GM12875 (cell line): ENCODE measurements around the gene EFEMP2.

Experiments used
- H3K4me3 ChIP-seq: one replicate; pipeline ENCODE4 v1.5.1; 2011; ENCODE audit warnings: low read depth, low read length, control low read depth
- CTCF ChIP-seq: IDR thresholded peaks from 2 replicates; pipeline ENCODE4 v1.5.1; 2011; ENCODE audit warnings: low read depth, mild to moderate bottlenecking, control low read depth, inconsistent platforms, low read length, moderate library complexity, borderline replicate concordance; ENCODE audit not compliant: insufficient read depth

The EFEMP2 gene

GRCh38 chr11:65859095-65859811 lies 13.3 kb downstream of the EFEMP2 start:
- no peak for TF ChIP-seq CTCF
- peak overlapping the region; percentile 93 for H3K4me3 ChIP-seq

DNA sequence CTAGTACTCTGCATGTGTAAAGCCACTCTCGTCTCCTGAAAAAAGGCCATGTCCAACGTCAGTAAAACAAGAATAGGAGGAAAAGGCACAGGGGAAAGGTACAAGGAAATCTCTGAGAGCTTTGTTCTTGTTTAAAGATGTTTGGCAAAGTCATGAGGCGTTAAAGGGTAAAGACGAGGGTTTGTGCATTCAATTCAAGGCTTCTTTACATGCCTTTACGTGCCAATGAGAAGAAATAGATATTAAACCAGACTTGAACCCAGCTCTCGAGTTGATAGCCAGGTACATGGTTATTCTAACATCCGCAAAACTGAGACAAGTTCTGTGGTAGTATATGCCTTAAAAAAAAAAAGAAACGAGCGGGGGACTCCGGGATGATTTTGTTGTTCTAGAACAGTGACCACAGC lies 13.9 kb downstream of the EFEMP2 start:
- TF ChIP-seq CTCF = no peak
- H3K4me3 ChIP-seq = peak overlapping the region; percentile 93

DNA sequence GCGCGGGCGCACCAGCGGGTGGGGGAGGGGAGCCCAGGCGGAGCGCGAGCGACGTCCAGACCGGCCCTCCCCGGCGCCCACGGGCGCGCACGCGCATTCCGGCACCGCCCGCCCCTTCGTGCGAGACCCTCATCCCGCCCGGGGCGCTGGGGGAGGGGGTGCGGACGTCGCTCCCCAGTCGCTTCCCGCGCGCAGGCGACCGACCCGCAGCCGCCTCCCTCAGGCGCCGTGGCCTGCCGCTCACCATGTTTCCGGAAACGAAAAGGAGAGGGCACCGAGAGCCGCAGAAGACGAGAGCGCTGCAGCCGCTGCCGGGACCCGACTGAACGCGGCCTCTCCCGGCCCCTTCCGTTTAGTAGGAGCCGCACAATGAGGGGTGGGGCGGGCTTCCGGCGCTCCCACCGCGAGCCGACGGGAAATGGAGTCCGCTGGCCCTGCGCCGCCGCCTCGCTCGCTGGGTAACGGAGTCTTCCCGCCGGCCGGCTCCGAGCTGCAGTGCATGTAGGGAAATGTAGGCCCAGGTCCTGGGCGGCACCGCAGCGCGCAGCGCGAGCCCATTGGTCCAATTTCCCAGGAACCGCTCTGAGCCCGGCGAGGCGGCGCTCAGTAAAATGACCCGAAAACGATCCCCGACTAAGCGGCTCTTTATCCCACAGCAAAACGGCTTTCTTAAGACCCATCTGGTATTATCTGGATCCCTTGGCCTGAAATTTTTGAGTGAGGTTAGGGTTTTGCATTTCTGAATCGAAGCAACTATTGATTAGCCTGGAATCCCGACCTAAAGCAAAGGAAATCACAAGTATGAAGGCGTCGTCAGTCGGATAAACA lies 14.5 kb downstream of the EFEMP2 start, which contains the start of gene CFL1:
Gene CFL1 (minus strand): TSS at position 328 of the 828 bp plus-strand sequence. CDS start 81 bp downstream, at position 247.
- no peak for TF ChIP-seq CTCF
- H3K4me3 ChIP-seq = peak within 1 kb of the TSS; percentile 93

GRCh38 chr11:65857500-65857852 lies 15.1 kb downstream of the EFEMP2 start:
- no peak for TF ChIP-seq CTCF

DNA sequence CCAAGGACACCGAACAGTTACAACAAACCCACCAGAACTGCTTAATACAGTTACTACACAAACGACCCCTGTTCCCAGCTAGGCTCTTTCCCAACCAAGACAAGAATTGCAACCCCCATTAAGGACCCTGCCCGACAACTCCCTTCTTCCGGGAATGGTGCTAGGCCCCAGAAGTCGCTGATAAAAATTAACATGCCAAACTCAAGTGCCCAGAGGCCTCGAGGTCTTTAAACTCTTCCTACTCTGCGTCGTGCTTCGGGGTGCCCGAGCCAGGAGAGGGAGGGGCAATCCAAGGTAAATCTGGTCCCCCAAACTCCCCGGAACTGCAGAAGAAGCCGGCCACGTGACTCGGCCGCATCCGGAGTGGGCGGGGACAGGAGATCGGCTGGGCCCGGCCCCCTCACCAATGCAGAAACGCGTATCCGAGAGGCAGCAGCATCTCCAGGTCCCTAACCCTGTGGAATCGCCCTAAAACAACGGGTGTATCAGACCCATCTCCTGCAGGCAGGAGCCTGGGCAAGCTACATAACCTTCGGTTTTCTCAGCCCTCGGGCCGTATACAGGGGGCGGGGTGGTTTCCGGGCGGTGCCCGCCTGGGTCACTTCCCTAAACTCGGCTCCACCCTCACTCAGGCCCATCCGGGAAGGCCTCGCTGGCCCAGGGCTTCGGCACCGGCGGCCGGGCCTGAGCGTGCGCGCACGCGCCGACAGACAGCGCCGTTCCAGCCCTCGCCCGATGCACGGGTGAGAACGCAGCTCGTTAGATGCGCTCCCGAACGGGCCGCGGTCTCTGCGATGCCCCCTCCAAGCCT lies 15.7 kb downstream of the EFEMP2 start:
- no peak for TF ChIP-seq CTCF

More at GRCh38 chr11:65857500-65857852, 15.1 kb downstream of the EFEMP2 start:
- peak overlapping the region; percentile 93 for H3K4me3 ChIP-seq

DNA sequence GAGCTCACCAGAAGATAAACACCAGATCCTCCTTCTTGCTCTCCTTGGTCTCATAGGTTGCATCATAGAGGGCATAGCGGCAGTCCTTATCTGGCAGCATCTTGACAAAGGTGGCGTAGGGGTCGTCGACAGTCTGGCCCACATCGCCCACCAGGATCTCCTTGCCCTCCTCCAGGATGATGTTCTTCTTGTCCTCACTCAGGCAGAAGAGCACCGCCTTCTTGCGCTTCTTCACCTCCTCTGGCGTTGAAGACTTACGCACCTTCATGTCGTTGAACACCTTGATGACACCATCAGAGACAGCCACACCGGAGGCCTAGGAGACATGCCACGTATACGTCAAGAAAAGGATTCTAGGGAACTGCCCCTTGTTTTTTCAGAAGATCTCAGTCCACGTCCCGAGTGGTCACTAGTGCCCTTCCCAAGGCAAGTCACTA lies 16.7 kb downstream of the EFEMP2 start:
- TF ChIP-seq CTCF = no peak
- peak overlapping the region; percentile 93 for H3K4me3 ChIP-seq

More for the DNA sequence above, 15.7 kb downstream of the EFEMP2 start:
- H3K4me3 ChIP-seq = peak overlapping the region; percentile 93
